Left renal pelvis (tissue), 4 donors: Measurements from ENCODE around the gene ITPR2. TPM values are rescaled to one million over a fixed set of nuclear protein-coding genes. Genes with fewer than 3 reads are reported as not detected.
A peak's percentile ranks its signal among the peaks of the same experiment; 100 is the strongest.
"Not testable (repeated sequence)": the region's sequence is repeated elsewhere in the genome, so short reads cannot be mapped to it uniquely, and the experiment has no call there.

ENCODE experiments used
- DNase-seq, 4 donors: peaks; one replicate each; pipeline ENCODE4 v3.0.0-alpha.2; 2013; ENCODE audit warnings: low read depth in 4 of 4, low spot score in 3 of 4
- polyA plus RNA-seq, 4 donors: library from polyadenylated mRNA; unstranded; fragments of 120-200 nt; gene quantifications; one replicate each; pipeline ENCODE4 v1.2.1, GENCODE V29; 2013; ENCODE audit not compliant: insufficient read length in 4 of 4

Gene ITPR2
- 10 to 100 TPM; 11.8 to 16.1 (median 13.2) TPM for polyA plus RNA-seq

DNA sequence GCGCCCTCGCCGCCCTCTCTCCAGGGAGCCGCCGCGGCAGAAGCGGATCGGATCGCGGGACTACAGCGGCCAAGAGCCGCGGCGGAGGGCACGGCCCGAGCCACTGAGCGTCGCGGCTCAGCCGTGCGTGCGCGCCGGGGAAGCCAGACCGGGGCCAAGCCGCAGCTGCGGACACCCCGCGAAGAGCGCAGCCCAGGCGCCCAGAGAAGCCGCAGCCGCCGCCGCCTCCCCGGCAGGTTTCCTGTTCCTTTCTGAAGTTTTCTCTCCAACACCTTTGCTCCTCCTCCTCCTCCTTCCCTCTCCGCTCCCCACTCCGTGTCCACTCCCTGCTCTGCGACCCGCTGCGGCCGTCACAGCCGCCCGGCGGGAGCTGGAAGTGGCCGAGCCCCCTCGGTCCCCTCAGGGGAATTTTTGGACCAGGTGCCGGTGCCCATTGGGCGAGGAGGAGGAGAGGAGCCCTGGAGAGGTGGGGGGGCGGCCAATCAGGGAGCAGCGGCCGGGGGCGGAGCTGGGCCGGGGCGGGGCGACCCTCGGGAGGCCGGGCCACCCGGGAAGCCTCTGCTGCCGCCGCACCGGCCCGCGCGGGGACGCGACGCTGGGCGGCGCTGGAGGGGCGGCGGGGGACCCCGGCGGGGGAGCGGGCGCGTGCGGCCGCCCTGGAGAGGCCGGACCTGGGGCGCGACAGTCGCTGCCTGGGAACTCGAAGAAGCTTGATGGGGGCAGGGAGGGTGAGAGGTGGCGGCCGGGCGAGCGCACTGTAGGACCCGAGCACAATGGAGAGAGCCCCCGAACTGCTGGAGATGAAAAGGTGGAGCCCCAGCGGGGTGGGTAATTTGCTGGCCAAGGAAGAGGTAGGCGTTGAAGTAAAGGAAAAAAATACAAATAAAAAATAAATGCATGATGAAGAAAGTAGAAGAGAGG, at the start of gene ITPR2:
Gene ITPR2 (minus strand): TSS at position 373 of the 921 bp plus-strand sequence. CDS start 413 bp downstream, outside the sequence.
- peak; percentile 70 to 89 (median 86) for DNase-seq

DNA sequence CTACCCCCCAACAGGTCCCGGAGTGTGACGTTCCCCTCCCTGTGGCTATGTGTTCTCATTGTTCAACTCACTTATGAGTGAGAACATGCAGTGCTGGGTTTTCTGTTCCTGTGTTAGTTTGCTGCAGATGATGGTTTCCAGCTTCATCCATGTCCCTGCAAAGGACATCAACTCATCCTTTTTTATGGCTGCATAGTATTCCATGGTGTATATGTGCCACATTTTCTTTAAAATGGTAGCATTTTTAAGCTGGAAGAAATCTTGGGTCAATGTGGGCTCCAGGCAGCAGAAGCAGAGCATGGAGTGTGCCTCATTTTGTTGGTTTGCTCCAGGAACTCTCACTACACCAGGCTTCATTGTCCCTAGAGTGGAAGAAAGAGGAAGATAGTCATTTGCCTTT, 47.6 kb upstream of the ITPR2 start:
- no peak for DNase-seq

DNA sequence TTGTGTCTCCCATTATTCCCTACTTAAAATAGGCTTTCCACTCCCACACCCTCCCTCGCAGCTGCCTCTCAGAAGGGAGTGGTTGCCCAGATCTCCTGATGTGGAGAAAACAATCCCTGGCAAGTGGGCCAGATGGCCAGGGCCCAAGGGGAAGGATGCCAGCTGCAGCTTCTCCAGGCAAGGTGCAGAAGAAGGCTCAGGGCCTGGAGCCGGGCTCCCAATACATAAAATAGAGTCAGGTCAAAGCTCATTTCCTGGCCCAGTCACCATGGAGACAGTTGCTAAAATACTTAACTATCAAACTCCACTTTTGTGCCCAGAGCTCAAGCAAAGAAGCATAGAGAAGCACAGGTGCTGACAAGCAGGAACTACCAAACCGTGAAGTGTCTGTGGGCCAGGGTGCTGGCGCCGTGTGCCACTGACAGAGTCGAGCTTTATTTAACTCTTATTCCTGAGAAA, 45.7 kb upstream of the ITPR2 start:
- no peak for DNase-seq

GRCh38 chr12:26874501-26875296, 41.7 kb upstream of the ITPR2 start:
- no peak for DNase-seq

- no peak for DNase-seq
These were observed 39.6 kb upstream of the ITPR2 start for GRCh38 chr12:26872625-26873024.

- no peak for DNase-seq
These were observed 39.0 kb upstream of the ITPR2 start for GRCh38 chr12:26871985-26872384.

- DNase-seq, result peak in 1 of 4 donors; percentile 53
These were observed 37.8 kb upstream of the ITPR2 start for GRCh38 chr12:26870491-26871419.

- no peak for DNase-seq
These were observed 37.0 kb upstream of the ITPR2 start for GRCh38 chr12:26869908-26870459.

DNA sequence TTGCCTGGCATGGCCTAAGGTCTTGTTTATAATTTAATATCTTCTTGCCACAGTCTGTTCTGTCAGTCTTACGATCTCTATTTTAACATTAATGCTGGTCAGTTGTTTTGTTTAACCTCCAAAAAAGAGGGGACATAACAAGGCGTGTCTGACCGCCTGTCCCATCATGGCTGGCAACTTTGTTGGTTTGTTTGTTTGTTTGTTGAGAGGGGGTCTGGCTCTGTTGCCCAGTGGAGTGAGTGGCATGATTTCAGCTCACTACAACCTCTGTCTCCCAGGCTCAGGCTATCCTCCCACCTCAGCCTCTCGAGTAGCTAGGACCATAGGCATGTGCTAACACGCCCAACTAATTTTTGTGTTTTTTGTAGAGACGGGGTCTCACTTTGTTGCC, 36.1 kb upstream of the ITPR2 start:
- no peak for DNase-seq

DNA sequence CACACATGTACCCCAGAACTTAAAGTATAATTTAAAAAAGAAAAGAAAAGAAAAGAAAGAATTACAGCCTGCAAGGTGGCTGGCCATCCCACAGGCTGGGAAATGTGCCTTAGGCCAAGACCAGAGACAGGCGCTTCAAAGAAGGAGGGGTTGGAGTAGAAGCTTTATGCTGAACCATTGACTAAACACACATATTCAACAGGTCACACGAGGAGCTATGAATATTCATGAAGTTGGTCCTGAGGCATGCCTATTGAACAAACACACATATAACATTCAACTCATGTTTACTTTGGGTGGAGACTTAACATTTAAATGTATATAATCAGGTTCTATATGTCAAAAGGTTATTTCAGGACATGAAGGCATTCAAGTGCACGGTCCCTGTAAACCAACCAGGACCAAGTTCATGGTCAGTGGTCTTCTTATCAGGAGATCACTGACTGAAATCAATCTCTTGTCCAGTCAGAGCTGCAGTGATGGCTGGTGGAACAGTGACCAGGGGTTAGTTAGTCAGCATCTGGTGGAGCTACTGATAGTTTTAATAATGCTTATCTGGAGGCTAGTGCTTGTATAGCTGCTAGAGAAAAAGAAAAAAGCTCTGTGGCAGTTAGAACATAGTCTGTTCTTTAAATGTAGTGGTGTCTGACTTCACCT, 35.6 kb upstream of the ITPR2 start:
- no peak for DNase-seq

- DNase-seq, result no peak
These were observed 34.1 kb upstream of the ITPR2 start for GRCh38 chr12:26867080-26867479.

DNA sequence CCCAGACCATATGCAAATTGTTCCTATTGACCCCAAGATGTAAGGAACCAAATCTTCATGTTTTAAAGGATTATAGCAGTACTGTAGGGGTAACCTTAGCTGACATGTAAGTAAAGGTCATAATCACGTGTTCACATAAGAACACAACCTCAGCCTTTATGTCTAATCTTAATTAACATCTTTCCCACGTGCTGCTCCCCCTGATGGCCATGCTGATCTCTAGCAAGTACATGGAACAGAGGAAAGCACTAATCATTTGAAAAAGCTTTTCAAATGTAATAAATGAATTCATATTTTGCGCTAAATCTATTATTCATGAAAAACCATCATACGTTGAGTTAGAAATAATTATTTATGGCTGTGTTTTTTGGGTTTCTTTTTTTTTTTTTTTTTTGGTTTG, 30.5 kb upstream of the ITPR2 start:
- DNase-seq, result no peak

GRCh38 chr12:26862787-26863186, 29.8 kb upstream of the ITPR2 start:
- DNase-seq, result not testable (repeated sequence)

GRCh38 chr12:26861690-26862089, 28.7 kb upstream of the ITPR2 start:
- DNase-seq, result no peak

- no peak for DNase-seq
These were observed 24.6 kb upstream of the ITPR2 start for GRCh38 chr12:26857465-26858176.

- no peak for DNase-seq
These were observed 22.3 kb upstream of the ITPR2 start for GRCh38 chr12:26855337-26855736.

DNA sequence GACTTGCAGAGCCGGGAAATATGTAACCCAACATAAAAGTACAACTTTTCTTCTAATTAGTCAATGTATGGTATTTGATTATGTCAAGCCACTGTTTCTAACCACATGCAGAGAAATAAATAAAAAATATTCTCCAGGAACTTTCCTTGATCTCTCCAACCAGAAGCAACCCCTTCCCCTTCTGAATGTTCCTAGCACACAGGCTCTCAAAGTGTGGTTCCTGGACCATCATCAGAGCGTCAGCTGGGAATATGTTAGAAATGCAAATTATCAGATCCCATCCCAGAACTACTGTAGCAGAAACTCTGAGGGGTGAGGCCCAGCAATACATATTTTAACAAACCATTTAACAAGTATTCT, 21.0 kb upstream of the ITPR2 start:
- DNase-seq, result no peak

- no peak for DNase-seq
These were observed 20.5 kb upstream of the ITPR2 start for GRCh38 chr12:26853303-26854030.
